Astrocyte (in vitro differentiated cells and primary cell): ENCODE data around the gene ADAM23. TPM values are rescaled to one million over a fixed set of nuclear protein-coding genes. Genes with fewer than 3 reads are reported as not detected.

Experiments used
- DNase-seq: peaks from one replicate; pipeline ENCODE4 v3.0.0-alpha.2; 2010; ENCODE audit warnings: low read depth
- FAIRE-seq: peaks from 2 replicates; lab custom pipeline; 2011; peaks lifted over from hg19 to GRCh38; lab: Jason Lieb, UNC
- H2AFZ ChIP-seq: 2 replicates; pipeline ENCODE4 v1.6.0; 2012; ENCODE audit warnings: low read depth, low read length, inconsistent platforms
- H3K27ac ChIP-seq: 2 replicates; pipeline ENCODE4 v1.5.1; 2011; ENCODE audit warnings: low read depth, low read length, inconsistent platforms
- H3K27me3 ChIP-seq: 2 replicates; pipeline ENCODE4 v1.6.0; 2011; ENCODE audit warnings: low read length, inconsistent platforms; ENCODE audit not compliant: insufficient read depth
- H3K36me3 ChIP-seq: 2 replicates; pipeline ENCODE4 v1.5.1; 2011; ENCODE audit warnings: low read length, inconsistent platforms; ENCODE audit not compliant: insufficient read depth
- H3K4me1 ChIP-seq: 2 replicates; pipeline ENCODE4 v1.5.1; 2011; ENCODE audit warnings: low read length, inconsistent platforms; ENCODE audit not compliant: insufficient read depth
- H3K4me2 ChIP-seq: 2 replicates; pipeline ENCODE4 v1.6.0; 2012; ENCODE audit warnings: low read length, inconsistent platforms
- H3K4me3 ChIP-seq: 2 replicates; pipeline ENCODE4 v1.5.1; 2011; ENCODE audit warnings: low read depth, mild to moderate bottlenecking, low read length, inconsistent platforms; ENCODE audit not compliant: insufficient read depth
- H3K79me2 ChIP-seq: 2 replicates; pipeline ENCODE4 v1.6.0; 2012; ENCODE audit warnings: mild to moderate bottlenecking, low read length, inconsistent platforms; ENCODE audit not compliant: insufficient read depth
- H3K9ac ChIP-seq: 2 replicates; pipeline ENCODE4 v1.6.0; 2012; ENCODE audit warnings: mild to moderate bottlenecking, low read length, inconsistent platforms
- H3K9me3 ChIP-seq: 2 replicates; pipeline ENCODE4 v1.5.1; 2012; ENCODE audit warnings: low read depth, mild to moderate bottlenecking, low read length, inconsistent platforms; ENCODE audit not compliant: insufficient read depth
- H4K20me1 ChIP-seq: 2 replicates; pipeline ENCODE4 v1.6.0; 2012; ENCODE audit warnings: low read length, inconsistent platforms; ENCODE audit not compliant: insufficient read depth
- H3K27ac Mint-ChIP-seq: one replicate; pipeline ENCODE4 v1.8.0; 2021; ENCODE audit warnings: mild to moderate bottlenecking, mixed read lengths; ENCODE audit not compliant: unreplicated experiment
- H3K27me3 Mint-ChIP-seq: one replicate; pipeline ENCODE4 v1.8.0; 2021; ENCODE audit warnings: low read depth, mixed read lengths; ENCODE audit not compliant: unreplicated experiment
- H3K36me3 Mint-ChIP-seq: one replicate; pipeline ENCODE4 v1.8.0; 2021; ENCODE audit warnings: low read depth, mixed read lengths; ENCODE audit not compliant: unreplicated experiment
- H3K4me1 Mint-ChIP-seq: one replicate; pipeline ENCODE4 v1.8.0; 2021; ENCODE audit warnings: low read depth, mixed read lengths; ENCODE audit not compliant: unreplicated experiment
- H3K4me3 Mint-ChIP-seq: one replicate; pipeline ENCODE4 v1.8.0; 2021; ENCODE audit warnings: mild to moderate bottlenecking, moderate library complexity, mixed read lengths; ENCODE audit not compliant: unreplicated experiment
- H3K9me3 Mint-ChIP-seq: one replicate; pipeline ENCODE4 v1.8.0; 2021; ENCODE audit warnings: mild to moderate bottlenecking, mixed read lengths; ENCODE audit not compliant: unreplicated experiment
- CTCF ChIP-seq: IDR thresholded peaks from 2 replicates; pipeline ENCODE4 v1.5.1; 2011; ENCODE audit warnings: low read depth, mild to moderate bottlenecking, inconsistent platforms, low read length, moderate library complexity; ENCODE audit not compliant: insufficient read depth
- EZH2 ChIP-seq: IDR thresholded peaks from 2 replicates; pipeline ENCODE4 v1.6.1; 2012; ENCODE audit warnings: mild to moderate bottlenecking, low read length, inconsistent platforms; ENCODE audit not compliant: insufficient read depth
- total RNA-seq: library from RNA; stranded (reverse); gene quantifications from 2 replicates; pipeline ENCODE4 v1.2.1, GENCODE V29; 2021

Gene ADAM23
- total RNA-seq, 1 donor from 2014 or later = 13.9 TPM

GRCh38 chr2:206569470-206569869 lies 126.1 kb downstream of the ADAM23 start:
- FAIRE-seq (no peak), DNase-seq (no peak)
- H2AFZ ChIP-seq = no peak overlapping the region
- TF ChIP-seq CTCF = no peak
- TF ChIP-seq EZH2 = no peak
- Mint-ChIP-seq H3K27ac (no peak overlapping the region), H3K9me3 (no peaks in the 10 kb centered on the region), H3K4me3 (no peak overlapping the region), H3K4me1 (no peaks in the 10 kb centered on the region), H3K36me3 (no peaks in the 10 kb centered on the region), H3K27me3 (no peaks in the 10 kb centered on the region)
- H3K27ac ChIP-seq = no peak overlapping the region
- no peaks in the 10 kb centered on the region for H4K20me1 ChIP-seq
- no peak overlapping the region for H3K9ac ChIP-seq
- H3K4me2 ChIP-seq = no peak overlapping the region
- H3K9me3 ChIP-seq = no peaks in the 10 kb centered on the region
- H3K4me3 ChIP-seq = no peak overlapping the region
- no peaks in the 10 kb centered on the region for H3K27me3 ChIP-seq
- H3K4me1 ChIP-seq = no peaks in the 10 kb centered on the region
- no peaks in the 10 kb centered on the region for H3K79me2 ChIP-seq
- H3K36me3 ChIP-seq = no peaks in the 10 kb centered on the region

- TF ChIP-seq CTCF (no peak), EZH2 (no peak)
- DNase-seq (no peak), FAIRE-seq (no peak)
- Histone ChIP-seq H3K27me3 (no peaks in the 10 kb centered on the region), H3K4me3 (no peak overlapping the region), H3K27ac (no peak overlapping the region), H4K20me1 (no peaks in the 10 kb centered on the region), H3K9ac (no peak overlapping the region), H2AFZ (no peak overlapping the region), H3K4me1 (no peaks in the 10 kb centered on the region), H3K9me3 (no peaks in the 10 kb centered on the region), H3K79me2 (no peaks in the 10 kb centered on the region), H3K4me2 (no peak overlapping the region), H3K36me3 (no peaks in the 10 kb centered on the region)
- Mint-ChIP-seq H3K4me1 (no peaks in the 10 kb centered on the region), H3K9me3 (no peaks in the 10 kb centered on the region), H3K36me3 (no peaks in the 10 kb centered on the region), H3K27me3 (no peaks in the 10 kb centered on the region), H3K27ac (no peak overlapping the region), H3K4me3 (no peak overlapping the region)
Measured at GRCh38 chr2:206570199-206570598, 126.9 kb downstream of the ADAM23 start.

DNA sequence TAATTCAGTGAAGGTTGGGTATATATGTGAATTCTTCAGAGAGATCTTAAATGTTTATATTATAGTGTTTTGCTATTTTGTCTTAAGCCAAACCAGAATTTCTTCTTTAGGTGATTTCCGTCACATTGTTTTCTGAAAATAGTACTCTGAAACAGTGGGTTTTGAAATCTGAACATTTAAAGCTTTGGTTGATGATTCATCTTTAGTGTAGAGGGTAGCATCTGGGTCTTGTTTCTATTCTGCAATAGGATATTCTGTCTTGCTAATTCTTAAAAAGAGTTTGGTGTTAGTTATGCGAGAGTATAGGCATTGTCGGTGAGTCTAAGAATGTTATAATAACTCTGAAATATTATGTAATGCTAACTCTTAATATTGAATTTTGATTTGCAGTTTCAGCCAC lies 129.4 kb downstream of the ADAM23 start:
- Histone ChIP-seq H3K4me3 (no peak overlapping the region), H3K9ac (no peak overlapping the region), H3K4me1 (no peaks in the 10 kb centered on the region), H3K79me2 (no peaks in the 10 kb centered on the region), H3K36me3 (no peaks in the 10 kb centered on the region), H3K4me2 (no peak overlapping the region), H4K20me1 (no peaks in the 10 kb centered on the region), H3K27ac (no peak overlapping the region), H3K9me3 (no peaks in the 10 kb centered on the region), H2AFZ (no peak overlapping the region), H3K27me3 (no peaks in the 10 kb centered on the region)
- TF ChIP-seq CTCF (no peak), EZH2 (no peak)
- no peak overlapping the region for H3K4me3 Mint-ChIP-seq
- no peak for FAIRE-seq
- no peaks in the 10 kb centered on the region for H3K4me1 Mint-ChIP-seq
- no peaks in the 10 kb centered on the region for H3K9me3 Mint-ChIP-seq
- H3K36me3 Mint-ChIP-seq = no peaks in the 10 kb centered on the region
- H3K27ac Mint-ChIP-seq = no peak overlapping the region
- H3K27me3 Mint-ChIP-seq = no peaks in the 10 kb centered on the region
- no peak for DNase-seq
